GM23338 (cell line): ENCODE data around the gene MSTO1. TPM values are rescaled to one million over a fixed set of nuclear protein-coding genes. Genes with fewer than 3 reads are reported as not detected.

Experiments
- ATAC-seq: fragments of 200-7000 bp; cut with Tn5 transposase; 3 replicates; pipeline ENCODE4 v1.9.1; 2020
- DNase-seq: peaks from one replicate; pipeline ENCODE4 v3.0.0-alpha.2; 2015; ENCODE audit warnings: low spot score
- H2AFZ ChIP-seq: fragments of 200-600 bp; sonication (generic); 2 replicates; pipeline ENCODE4 v1.8.0; 2016; ENCODE audit warnings: antibody characterized with exemption, mild to moderate bottlenecking, moderate library complexity
- H3F3A ChIP-seq: fragments of 200-600 bp; sonication (generic); replicated peaks from 2 replicates; pipeline ENCODE4 v1.8.0; 2017; ENCODE audit warnings: antibody characterized with exemption, mixed run types, low read depth
- H3K27ac ChIP-seq: fragments of 200-600 bp; sonication (generic); 2 replicates; pipeline ENCODE4 v1.6.1; 2016; ENCODE audit warnings: low read depth
- H3K27me3 ChIP-seq: fragments of 200-600 bp; sonication (generic); 2 replicates; pipeline ENCODE4 v1.8.0; 2016; ENCODE audit warnings: mild to moderate bottlenecking, mixed run types, moderate library complexity; ENCODE audit not compliant: insufficient read depth
- H3K36me3 ChIP-seq: fragments of 200-600 bp; sonication (generic); 2 replicates; pipeline ENCODE4 v1.8.0; 2016; ENCODE audit warnings: mild to moderate bottlenecking; ENCODE audit not compliant: insufficient read depth
- H3K4me1 ChIP-seq: fragments of 200-600 bp; sonication (generic); 2 replicates; pipeline ENCODE4 v1.8.0; 2016; ENCODE audit warnings: mild to moderate bottlenecking, moderate library complexity; ENCODE audit not compliant: insufficient read depth
- H3K4me2 ChIP-seq: fragments of 200-600 bp; sonication (generic); 2 replicates; pipeline ENCODE4 v1.7.1; 2017; ENCODE audit warnings: mixed run types
- H3K4me3 ChIP-seq: fragments of 200-600 bp; sonication (generic); 2 replicates; pipeline ENCODE4 v1.6.1; 2016; ENCODE audit warnings: mixed run types
- H3K79me2 ChIP-seq: fragments of 200-600 bp; sonication (generic); replicated peaks from 2 replicates; pipeline ENCODE4 v1.8.0; 2017; ENCODE audit warnings: mild to moderate bottlenecking; ENCODE audit not compliant: insufficient read depth
- H3K9me2 ChIP-seq: fragments of 200-600 bp; sonication (generic); 2 replicates; pipeline ENCODE4 v1.8.0; 2017; ENCODE audit not compliant: insufficient read depth
- H4K20me1 ChIP-seq: fragments of 200-600 bp; sonication (generic); replicated peaks from 2 replicates; pipeline ENCODE4 v1.8.0; 2017; ENCODE audit warnings: mild to moderate bottlenecking; ENCODE audit not compliant: insufficient read depth
- H3K27ac Mint-ChIP-seq: 2 replicates; pipeline ENCODE4 v1.8.0; 2020; ENCODE audit warnings: inconsistent platforms, mild to moderate bottlenecking, moderate library complexity, mixed read lengths
- H3K27me3 Mint-ChIP-seq: 3 replicates; pipeline ENCODE4 v1.8.0; 2022; ENCODE audit warnings: low read depth, mild to moderate bottlenecking, moderate library complexity, mixed read lengths, inconsistent platforms; ENCODE audit not compliant: insufficient read depth, poor library complexity
- H3K36me3 Mint-ChIP-seq: 3 replicates; pipeline ENCODE4 v1.8.0; 2021; ENCODE audit warnings: low read depth, mild to moderate bottlenecking, inconsistent platforms, moderate library complexity, mixed read lengths
- H3K4me1 Mint-ChIP-seq: 3 replicates; pipeline ENCODE4 v1.8.0; 2020; ENCODE audit warnings: mild to moderate bottlenecking, inconsistent platforms, mixed read lengths
- H3K4me3 Mint-ChIP-seq: 3 replicates; pipeline ENCODE4 v1.8.0; 2021; ENCODE audit warnings: moderate library complexity, mild to moderate bottlenecking, inconsistent platforms, mixed read lengths
- H3K9me3 Mint-ChIP-seq: 3 replicates; pipeline ENCODE4 v1.8.0; 2020; ENCODE audit warnings: moderate library complexity, mild to moderate bottlenecking, inconsistent platforms, mixed read lengths
- CREB1 ChIP-seq: fragments of 250-450 bp; sonication (Bioruptor Pico); IDR thresholded peaks from 2 replicates; pipeline ENCODE4 v1.5.0; 2020; ENCODE audit warnings: low read depth, mild to moderate bottlenecking, moderate library complexity
- CTCF ChIP-seq, 2 experiments: fragments of 200-600 bp in 1 of 2; sonication (generic) in 1 of 2; conservative IDR thresholded peaks; 2 replicates each; pipeline versions ENCODE4 v1.5.1 to v1.6.1; 2016 to 2017; ENCODE audit warnings: antibody characterized with exemption in 2 of 2, low read depth in 2 of 2, mild to moderate bottlenecking in 2 of 2, moderate library complexity in 1 of 2
- ETS1 ChIP-seq: IDR thresholded peaks from 2 replicates; pipeline ENCODE4 v1.6.1; 2016; ENCODE audit warnings: antibody characterized with exemption
- EZH2 ChIP-seq: fragments of 200-600 bp; sonication (generic); IDR thresholded peaks from one replicate; pipeline ENCODE4 v1.8.0; 2017; ENCODE audit warnings: antibody characterized with exemption, mild to moderate bottlenecking, low read depth; ENCODE audit not compliant: unreplicated experiment
- EZH2phosphoT487 ChIP-seq: fragments of 200-600 bp; sonication (generic); IDR thresholded peaks from one replicate; pipeline ENCODE4 v1.8.1; 2018; ENCODE audit warnings: antibody characterized with exemption; ENCODE audit not compliant: unreplicated experiment
- JUNB ChIP-seq: IDR thresholded peaks from one replicate; pipeline ENCODE4 v1.6.1; 2016; ENCODE audit warnings: antibody characterized with exemption; ENCODE audit not compliant: unreplicated experiment
- NANOG ChIP-seq: IDR thresholded peaks from 2 replicates; pipeline ENCODE4 v1.6.1; 2016; ENCODE audit warnings: antibody characterized with exemption, borderline replicate concordance
- POLR2AphosphoS5 ChIP-seq: IDR thresholded peaks from 2 replicates; pipeline ENCODE4 v1.6.1; 2016; ENCODE audit warnings: antibody characterized with exemption, low read depth
- REST ChIP-seq: IDR thresholded peaks from one replicate; pipeline ENCODE4 v1.6.1; 2018; ENCODE audit warnings: antibody characterized with exemption; ENCODE audit not compliant: unreplicated experiment
- STAT1 ChIP-seq: IDR thresholded peaks from one replicate; pipeline ENCODE4 v1.6.1; 2016; ENCODE audit warnings: antibody characterized with exemption; ENCODE audit not compliant: unreplicated experiment
- ZNF114 ChIP-seq: fragments of 250-450 bp; sonication (Bioruptor Pico); IDR thresholded peaks from 2 replicates; pipeline ENCODE4 v1.5.0; 2020; ENCODE audit warnings: mild to moderate bottlenecking, moderate library complexity
- ZNF331 ChIP-seq: fragments of 250-450 bp; sonication (Bioruptor Pico); IDR thresholded peaks from 2 replicates; pipeline ENCODE4 v1.5.0; 2020; ENCODE audit warnings: low read depth, mild to moderate bottlenecking, moderate library complexity
- ZNF462 ChIP-seq: fragments of 250-450 bp; sonication (Bioruptor Pico); IDR thresholded peaks from 2 replicates; pipeline ENCODE4 v1.5.0; 2020; ENCODE audit warnings: mild to moderate bottlenecking, moderate library complexity
- long read RNA-seq: library from polyadenylated mRNA; unstranded; transcript quantifications from one replicate; pipeline ENCODE4 v2.0.0, GENCODE V29; 2020; ENCODE audit not compliant: unreplicated experiment
- polyA plus RNA-seq: library from polyadenylated mRNA; unstranded; fragments of >200 nt; fragmentation: Nextera tagmentation; extraction: Ambion mirVana; gene quantifications from 2 replicates; pipeline ENCODE4 v1.2.1, GENCODE V29; 2016
- total RNA-seq: library from RNA; depleted of rRNA; stranded (reverse); fragments of >200 nt; shearing (Covaris generic); gene quantifications from 2 replicates; pipeline ENCODE4 v1.2.3, GENCODE V29; 2014; rRNA removed

MSTO1 gene
- total RNA-seq (25.9 and 35.4 TPM in 2 replicates), polyA plus RNA-seq (42.2 and 43.5 TPM in 2 replicates)
- long read RNA-seq, transcript MSTO1-201 (14 exons, 2,431 nt) = major isoform, 5 of 10 reads
- long read RNA-seq, partial matches to known transcripts = 0 of 10 reads
- long read RNA-seq, other reads (novel, unspliced or antisense) = 5 of 10 reads

- Histone ChIP-seq H3K27me3 (no peaks in the 10 kb centered on the region), H3K36me3 (no peaks in the 10 kb centered on the region; the same call in 1 of the 2 replicates), H4K20me1 (no peaks in the 10 kb centered on the region), H3K4me2 (peak within 1 kb of the TSS; percentile 74), H3F3A (0 out of 2 replicates have a peak, but pooled peaks cover 4% of the 10 kb centered on the region), H3K4me1 (no peaks in the 10 kb centered on the region), H3K27ac (peak within 1 kb of the TSS; percentile 48; the same call in 1 of the 2 replicates), H2AFZ (peak within 1 kb of the TSS; percentile 39; the same call in 1 of the 2 replicates), H3K79me2 (no peaks in the 10 kb centered on the region), H3K9me2 (no peaks in the 10 kb centered on the region), H3K4me3 (peak within 1 kb of the TSS; percentile 66)
- Mint-ChIP-seq H3K4me3 (peak within 1 kb of the TSS; percentile 93), H3K27ac (peak within 1 kb of the TSS; percentile 95), H3K4me1 (peaks cover 4% of the 10 kb centered on the region; the same call in 1 of the 3 replicates), H3K9me3 (no peaks in the 10 kb centered on the region), H3K36me3 (peaks cover 21% of the 10 kb centered on the region), H3K27me3 (peaks cover 5% of the 10 kb centered on the region)
- ATAC-seq = peak; percentile 98
- TF ChIP-seq STAT1 (no peak), ZNF462 (CRISPR knock-in tag) (no peak), REST (no peak), EZH2 (no peak), ETS1 (no peak), ZNF331 (CRISPR knock-in tag) (no peak), POLR2AphosphoS5 (peak; percentile 95), NANOG (no peak), JUNB (no peak), CREB1 (CRISPR knock-in tag) (peak; percentile 48; the same call in 1 of the 2 replicates), EZH2phosphoT487 (no peak), CTCF (conservative IDR thresholded peaks at IDR 0.05; ENCODE audit: low read depth in 2 of 2) (no peak), ZNF114 (no peak)
- DNase-seq = peak; percentile 99
Observed at GRCh38 chr1:155609515-155610256, at the start of gene MSTO1. Gene MSTO1, plus strand, starts transcription at chr1:155610218. Its CDS starts 31 bp downstream, at chr1:155610249.
